CD14-positive monocyte (primary cell): Measurements from ENCODE around the gene UBE2D1. TPM values are rescaled to one million over a fixed set of nuclear protein-coding genes. Genes with fewer than 3 reads are reported as not detected.
A peak's percentile ranks its signal among the peaks of the same experiment; 100 is the strongest.

Source experiments
- DNase-seq, 3 donors: peaks; one replicate each; pipeline ENCODE4 v3.0.0-alpha.2; 2011 to 2022
- H2AFZ ChIP-seq: 2 replicates; pipeline ENCODE4 v1.6.0; 2012; ENCODE audit warnings: mild to moderate bottlenecking, low read depth, low read length, inconsistent platforms; ENCODE audit not compliant: insufficient read depth, poor library complexity, severe bottlenecking
- H3K27ac ChIP-seq, 2 donors: 1 replicate in 1 of 2; 2 replicates in 1 of 2; pipeline ENCODE4 v1.5.1; 2012 to 2013; ENCODE audit warnings: low read length in 2 of 2, control low read depth in 1 of 2, inconsistent platforms in 1 of 2, low read depth in 1 of 2, mild to moderate bottlenecking in 1 of 2
- H3K27me3 ChIP-seq, 2 donors: one replicate each; pipeline versions ENCODE4 v1.6.0 to v1.6.1; 2011 to 2013; ENCODE audit warnings: low read length in 2 of 2; ENCODE audit not compliant: control insufficient read depth in 2 of 2, insufficient read depth in 2 of 2
- H3K36me3 ChIP-seq, 2 donors: replicated peaks in 1 of 2; 1 replicate in 1 of 2; 2 replicates in 1 of 2; pipeline versions ENCODE4 v1.5.1 to v1.6.1; 2012 to 2013; ENCODE audit warnings: low read length in 2 of 2, control low read depth in 1 of 2, inconsistent platforms in 1 of 2, mild to moderate bottlenecking in 1 of 2; ENCODE audit not compliant: insufficient read depth in 2 of 2, control insufficient read depth in 1 of 2
- H3K4me1 ChIP-seq, 2 donors: 1 replicate in 1 of 2; 2 replicates in 1 of 2; pipeline versions ENCODE4 v1.5.1 to v1.6.1; 2012 to 2013; ENCODE audit warnings: low read length in 2 of 2, control low read depth in 1 of 2, inconsistent platforms in 1 of 2, mild to moderate bottlenecking in 1 of 2, moderate library complexity in 1 of 2; ENCODE audit not compliant: insufficient read depth in 2 of 2, control insufficient read depth in 1 of 2
- H3K4me2 ChIP-seq: replicated peaks from 2 replicates; pipeline ENCODE3; 2012; ENCODE audit warnings: low read length, moderate library complexity, mild to moderate bottlenecking; ENCODE audit not compliant: poor library complexity, severe bottlenecking; ENCODE audit errors: extremely low read depth
- H3K4me3 ChIP-seq, 3 experiments: fragments of 200-600 bp in 1 of 3; sonication (generic) in 1 of 3; replicated peaks in 1 of 3; 1 replicate in 2 of 3; 2 replicates in 1 of 3; pipeline ENCODE4 v1.5.1; 2011 to 2013; ENCODE audit warnings: low read length in 3 of 3, mild to moderate bottlenecking in 3 of 3, control low read depth in 2 of 3, low read depth in 2 of 3, inconsistent platforms in 1 of 3, moderate library complexity in 1 of 3
- H3K79me2 ChIP-seq: 2 replicates; pipeline ENCODE4 v1.6.0; 2012; ENCODE audit warnings: mild to moderate bottlenecking, control low read depth, inconsistent platforms, low read length, moderate library complexity; ENCODE audit not compliant: insufficient read depth
- H3K9ac ChIP-seq: 2 replicates; pipeline ENCODE4 v1.6.0; 2017; ENCODE audit warnings: low read length, mild to moderate bottlenecking; ENCODE audit not compliant: insufficient read depth, poor library complexity, severe bottlenecking
- H3K9me3 ChIP-seq, 2 donors: replicated peaks in 1 of 2; 1 replicate in 1 of 2; 2 replicates in 1 of 2; pipeline versions ENCODE4 v1.5.1 to v1.6.1; 2012 to 2013; ENCODE audit warnings: low read length in 2 of 2, control low read depth in 1 of 2; ENCODE audit not compliant: control insufficient read depth in 1 of 2, insufficient read depth in 1 of 2
- H4K20me1 ChIP-seq: 2 replicates; pipeline ENCODE4 v1.6.0; 2012; ENCODE audit warnings: mild to moderate bottlenecking, low read length, control low read depth, moderate library complexity; ENCODE audit not compliant: insufficient read depth
- H3K27ac Mint-ChIP-seq, 7 donors: one replicate each; pipeline ENCODE4 v1.8.0; 2020; ENCODE audit warnings: mild to moderate bottlenecking in 7 of 7, mixed read lengths in 7 of 7, moderate library complexity in 6 of 7, inconsistent platforms in 2 of 7
- H3K27me3 Mint-ChIP-seq, 3 donors: one replicate each; pipeline ENCODE4 v1.8.0; 2021 to 2022; ENCODE audit warnings: low read depth in 3 of 3, mild to moderate bottlenecking in 3 of 3, mixed read lengths in 3 of 3, moderate library complexity in 3 of 3, inconsistent platforms in 1 of 3
- H3K36me3 Mint-ChIP-seq, 2 donors: one replicate each; pipeline ENCODE4 v1.8.0; 2020; ENCODE audit warnings: mixed read lengths in 2 of 2, inconsistent platforms in 1 of 2, mild to moderate bottlenecking in 1 of 2
- H3K4me1 Mint-ChIP-seq: one replicate; pipeline ENCODE4 v1.8.0; 2020; ENCODE audit warnings: mild to moderate bottlenecking, mixed read lengths
- H3K4me3 Mint-ChIP-seq, 2 donors: one replicate each; pipeline ENCODE4 v1.8.0; 2020; ENCODE audit warnings: mild to moderate bottlenecking in 2 of 2, mixed read lengths in 2 of 2, moderate library complexity in 1 of 2
- H3K9me3 Mint-ChIP-seq, 7 donors: one replicate each; pipeline ENCODE4 v1.8.0; 2020 to 2022; ENCODE audit warnings: mixed read lengths in 7 of 7, mild to moderate bottlenecking in 6 of 7, moderate library complexity in 6 of 7, inconsistent platforms in 2 of 7
- WGBS: methylation state at CpG from one replicate; pipeline ENCODE4 v1.1.5; 2013; ENCODE audit warnings: missing lambda C conversion rate; ENCODE audit not compliant: insufficient coverage; 5-methylcytosine and 5-hydroxymethylcytosine counted together
- intact Hi-C, 2 donors: fragments of 100-400 bp; cut with micrococcal nuclease; formaldehyde crosslinking; loops; one replicate each; pipeline versions ENCODE4 v1.15.0 to v1.15.1; 2023
- polyA plus RNA-seq, 3 donors: library from polyadenylated mRNA; depleted of rRNA in 1 of 3; unstranded in 2 of 3; stranded (reverse) in 1 of 3; fragments of 300-500 nt in 2 of 3; fragments of >200 nt in 1 of 3; fragmentation: Illumina TruSeq in 2 of 3; gene quantifications; 1 replicate in 2 of 3; 2 replicates in 1 of 3; pipeline ENCODE4 v1.2.3, GENCODE V29; 2012 to 2021
- TF ChIP-seq, protein P1 (sequence below): fragments of 200-600 bp; IDR thresholded peaks from one replicate; pipeline ENCODE4 v1.8.0; 2022; ENCODE audit warnings: antibody characterized with exemption, mild to moderate bottlenecking

Gene UBE2D1
- polyA plus RNA-seq, 3 donors, result 47.7 to 119 (median 107) TPM

DNA sequence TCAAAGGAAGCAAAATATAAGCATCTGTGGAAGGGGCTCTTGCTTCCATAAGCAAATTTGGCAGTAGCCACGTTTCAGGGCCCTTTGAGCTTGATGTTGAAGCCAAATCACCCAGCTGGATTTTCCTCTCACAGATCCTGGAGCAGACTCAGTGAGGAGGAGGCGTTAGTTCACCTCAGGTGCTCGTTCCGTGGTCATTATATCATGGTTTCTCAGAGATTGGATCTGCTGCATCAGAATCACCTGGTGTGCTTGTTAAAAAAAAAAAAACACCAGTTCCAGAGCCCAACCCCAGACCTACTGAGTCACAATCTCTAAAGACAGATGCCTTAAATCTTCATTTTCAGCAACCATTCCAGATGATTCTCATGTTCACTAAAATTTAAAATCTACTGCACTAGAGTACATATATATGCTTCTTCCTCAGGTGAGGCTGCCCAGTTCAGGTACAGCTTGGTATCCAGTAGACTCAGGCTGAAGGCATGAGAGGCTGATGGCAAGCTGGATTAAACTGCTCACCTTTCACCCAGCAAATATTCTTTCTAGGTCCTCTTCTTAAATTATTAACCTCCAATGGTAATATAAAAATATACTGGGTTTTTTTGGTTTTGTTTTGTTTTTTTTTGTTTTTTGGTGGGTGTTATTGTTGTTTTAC is 75.3 kb downstream of the UBE2D1 start:
- H3K27me3 Mint-ChIP-seq, result peaks cover 2 to 7% (median 7%) of the 10 kb centered on the region in 3 donors
- H3K27ac ChIP-seq, result no peak overlapping the region

DNA sequence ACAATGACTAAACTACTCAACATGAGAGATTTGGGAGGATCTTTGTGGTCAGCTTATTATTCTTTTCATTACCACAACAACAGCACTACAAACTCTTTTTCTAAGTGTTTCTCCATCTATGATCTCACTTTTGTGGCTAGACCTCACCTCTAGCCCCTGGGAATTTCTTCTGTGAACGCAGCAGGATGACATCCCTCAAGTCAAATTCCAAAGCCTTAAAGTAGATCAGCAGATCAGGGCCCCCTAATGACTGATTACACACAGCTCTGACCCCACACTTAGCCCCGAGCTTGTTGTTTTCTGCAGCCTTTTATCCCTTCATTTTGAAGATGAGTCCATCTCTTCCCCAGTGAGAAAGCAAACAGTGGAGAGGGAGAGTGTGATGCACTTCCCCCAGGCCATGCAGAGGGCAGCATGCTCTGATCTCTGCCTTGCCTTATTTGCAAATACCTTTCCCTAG is 77.7 kb downstream of the UBE2D1 start:
- Histone ChIP-seq H3K79me2 (no peaks in the 10 kb centered on the region), H3K4me2 (no peak overlapping the region), H2AFZ (no peak overlapping the region), H3K27me3 (peaks cover 0 to 2% of the 10 kb centered on the region in 2 donors), H3K27ac (no peak overlapping the region), H3K36me3 (no peaks in the 10 kb centered on the region), H4K20me1 (no peaks in the 10 kb centered on the region), H3K9ac (no peak overlapping the region), H3K4me3 (no peak overlapping the region), H3K4me1 (no peaks in the 10 kb centered on the region), H3K9me3 (no peaks in the 10 kb centered on the region)
- Mint-ChIP-seq H3K36me3 (no peaks in the 10 kb centered on the region), H3K4me1 (no peaks in the 10 kb centered on the region), H3K4me3 (no peak overlapping the region), H3K9me3 (peaks cover 0 to 4% (median 0%) of the 10 kb centered on the region in 7 donors), H3K27me3 (peaks cover 2 to 7% (median 7%) of the 10 kb centered on the region in 3 donors), H3K27ac (peak overlapping the region in 1 of 7 donors; percentile 42)
- WGBS, result 100% methylated on average over 1 of the region's 2 CpGs
- DNase-seq, result no peak
- TF ChIP-seq, protein P1, sequence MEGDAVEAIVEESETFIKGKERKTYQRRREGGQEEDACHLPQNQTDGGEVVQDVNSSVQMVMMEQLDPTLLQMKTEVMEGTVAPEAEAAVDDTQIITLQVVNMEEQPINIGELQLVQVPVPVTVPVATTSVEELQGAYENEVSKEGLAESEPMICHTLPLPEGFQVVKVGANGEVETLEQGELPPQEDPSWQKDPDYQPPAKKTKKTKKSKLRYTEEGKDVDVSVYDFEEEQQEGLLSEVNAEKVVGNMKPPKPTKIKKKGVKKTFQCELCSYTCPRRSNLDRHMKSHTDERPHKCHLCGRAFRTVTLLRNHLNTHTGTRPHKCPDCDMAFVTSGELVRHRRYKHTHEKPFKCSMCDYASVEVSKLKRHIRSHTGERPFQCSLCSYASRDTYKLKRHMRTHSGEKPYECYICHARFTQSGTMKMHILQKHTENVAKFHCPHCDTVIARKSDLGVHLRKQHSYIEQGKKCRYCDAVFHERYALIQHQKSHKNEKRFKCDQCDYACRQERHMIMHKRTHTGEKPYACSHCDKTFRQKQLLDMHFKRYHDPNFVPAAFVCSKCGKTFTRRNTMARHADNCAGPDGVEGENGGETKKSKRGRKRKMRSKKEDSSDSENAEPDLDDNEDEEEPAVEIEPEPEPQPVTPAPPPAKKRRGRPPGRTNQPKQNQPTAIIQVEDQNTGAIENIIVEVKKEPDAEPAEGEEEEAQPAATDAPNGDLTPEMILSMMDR, result no peak
- intact Hi-C loops, result no loop called here

More for the DNA sequence above, 75.3 kb downstream of the UBE2D1 start:
- H3K4me3 ChIP-seq, result no peak overlapping the region
- no peak for DNase-seq
- H4K20me1 ChIP-seq, result no peaks in the 10 kb centered on the region
- no peak overlapping the region for H3K4me2 ChIP-seq
- intact Hi-C loops, result loop anchor here in 1 of 2 donors (10.0 kb wide), 1 partner anchor 225 kb away; no protein-coding TSS in a partner anchor
- no peak overlapping the region for H3K27ac Mint-ChIP-seq
- peaks cover 0 to 2% of the 10 kb centered on the region in 2 donors for H3K27me3 ChIP-seq
- no peak overlapping the region for H3K9ac ChIP-seq
- no peaks in the 10 kb centered on the region for H3K36me3 Mint-ChIP-seq
- no CpG with 5 or more reads among the region's 4 CpGs for WGBS
- no peaks in the 10 kb centered on the region for H3K4me1 ChIP-seq
- no peaks in the 10 kb centered on the region for H3K79me2 ChIP-seq
- H3K4me3 Mint-ChIP-seq, result no peak overlapping the region
- H3K4me1 Mint-ChIP-seq, result no peaks in the 10 kb centered on the region
- H2AFZ ChIP-seq, result no peak overlapping the region
- no peaks in the 10 kb centered on the region for H3K36me3 ChIP-seq
- no peaks in the 10 kb centered on the region for H3K9me3 ChIP-seq
- TF ChIP-seq, protein P1, result no peak
- H3K9me3 Mint-ChIP-seq, result peaks cover 0 to 4% (median 0%) of the 10 kb centered on the region in 7 donors
